H1 (cell line): ENCODE results near the gene TGFB1. TPM values are rescaled to one million over a fixed set of nuclear protein-coding genes. Genes with fewer than 3 reads are reported as not detected.

Source experiments
- CTCF ChIA-PET: fragments of 300-600 bp; sonication (Branson Sonifier 250); formaldehyde crosslinking; loops from one replicate; lab custom pipeline; 2021; ENCODE audit not compliant: partially characterized antibody; lab: Charles Lee
- POLR2A ChIA-PET: fragments of 300-600 bp; sonication (Branson Sonifier 250); formaldehyde crosslinking; loops from one replicate; lab custom pipeline; 2021; ENCODE audit warnings: inconsistent platforms; ENCODE audit not compliant: partially characterized antibody; lab: Charles Lee
- DNase-seq, 2 experiments: peaks; one replicate each; pipeline versions ENCODE4 v3.0.0 to v3.0.0-alpha.2; 2010 to 2022; ENCODE audit warnings: low spot score in 2 of 2, low read depth in 1 of 2, mixed read lengths in 1 of 2
- FAIRE-seq: peaks from 2 replicates; lab custom pipeline; 2011; peaks lifted over from hg19 to GRCh38; lab: Jason Lieb, UNC
- H2AFZ ChIP-seq: 2 replicates; pipeline ENCODE4 v1.8.1; 2012; ENCODE audit warnings: low read length, inconsistent platforms
- H2AK5ac ChIP-seq: 2 replicates; pipeline ENCODE4 v1.6.1; 2013; ENCODE audit warnings: low read depth, low read length
- H2BK120ac ChIP-seq: replicated peaks from 2 replicates; pipeline ENCODE3; 2013; ENCODE audit warnings: low read depth, low read length, inconsistent platforms
- H2BK12ac ChIP-seq: 2 replicates; pipeline ENCODE4 v1.6.1; 2013; ENCODE audit warnings: low read depth, low read length
- H2BK15ac ChIP-seq: 2 replicates; pipeline ENCODE4 v1.6.1; 2013; ENCODE audit warnings: low read length
- H2BK20ac ChIP-seq: 2 replicates; pipeline ENCODE4 v1.6.1; 2013; ENCODE audit warnings: low read length
- H2BK5ac ChIP-seq: 2 replicates; pipeline ENCODE4 v1.6.1; 2013; ENCODE audit warnings: low read depth, low read length
- H3K14ac ChIP-seq: 2 replicates; pipeline ENCODE4 v1.6.1; 2013; ENCODE audit warnings: inconsistent platforms; ENCODE audit not compliant: insufficient read length
- H3K18ac ChIP-seq: 2 replicates; pipeline ENCODE4 v1.6.1; 2013; ENCODE audit warnings: low read length; ENCODE audit errors: extremely low read depth
- H3K23ac ChIP-seq: 2 replicates; pipeline ENCODE4 v1.6.1; 2013; ENCODE audit warnings: inconsistent platforms; ENCODE audit not compliant: insufficient read length
- H3K23me2 ChIP-seq: 2 replicates; pipeline ENCODE4 v1.6.1; 2013; ENCODE audit warnings: low read depth, low read length
- H3K27ac ChIP-seq: 2 replicates; pipeline ENCODE4 v1.6.1; 2011; ENCODE audit warnings: low read depth, low read length, inconsistent platforms
- H3K27me3 ChIP-seq, 4 experiments: replicated peaks in 1 of 4; 1 replicate in 1 of 4; 2 replicates in 3 of 4; pipeline versions ENCODE4 v1.6.1 to v1.8.1; 2011 to 2013; ENCODE audit warnings: low read length in 3 of 4, mild to moderate bottlenecking in 3 of 4, inconsistent platforms in 2 of 4, mixed read lengths in 2 of 4, moderate library complexity in 1 of 4; ENCODE audit not compliant: control insufficient read depth in 3 of 4, insufficient read depth in 3 of 4; ENCODE audit errors: extremely low read depth in 1 of 4
- H3K36me3 ChIP-seq, 4 experiments: 2 replicates each; pipeline versions ENCODE4 v1.6.1 to v1.8.1; 2011 to 2013; ENCODE audit warnings: mild to moderate bottlenecking in 4 of 4, low read length in 3 of 4, moderate library complexity in 2 of 4, control low read depth in 1 of 4, inconsistent platforms in 1 of 4; ENCODE audit not compliant: insufficient read depth in 4 of 4, control insufficient read depth in 2 of 4
- H3K4ac ChIP-seq: replicated peaks from 2 replicates; pipeline ENCODE3; 2013; ENCODE audit warnings: low read length, low read depth, mixed read lengths, inconsistent platforms; ENCODE audit not compliant: insufficient read length
- H3K4me1 ChIP-seq, 4 experiments: replicated peaks in 1 of 4; 1 replicate in 1 of 4; 2 replicates in 3 of 4; pipeline versions ENCODE4 v1.6.1 to v1.8.1; 2011 to 2013; ENCODE audit warnings: low read length in 3 of 4, inconsistent platforms in 2 of 4, mixed read lengths in 1 of 4; ENCODE audit not compliant: insufficient read depth in 4 of 4, control insufficient read depth in 3 of 4
- H3K4me2 ChIP-seq, 2 experiments: 2 replicates each; pipeline versions ENCODE4 v1.6.1 to v1.8.1; 2011 to 2013; ENCODE audit warnings: low read depth in 2 of 2, low read length in 2 of 2, control low read depth in 1 of 2, inconsistent platforms in 1 of 2, mild to moderate bottlenecking in 1 of 2; ENCODE audit not compliant: insufficient read depth in 1 of 2
- H3K4me3 ChIP-seq, 4 experiments: fragments of 200-600, 300-600 bp in 1 of 4; sonication (generic), shearing (Covaris generic), sonication (Bioruptor Twin) in 1 of 4; 2 replicates each; pipeline versions ENCODE4 v1.5.1 to v1.8.1; 2011 to 2016; ENCODE audit warnings: low read length in 4 of 4, low read depth in 3 of 4, control low read depth in 2 of 4, inconsistent platforms in 2 of 4, mild to moderate bottlenecking in 2 of 4, mixed read lengths in 1 of 4, moderate library complexity in 1 of 4; ENCODE audit not compliant: insufficient read depth in 2 of 4; ENCODE audit errors: extremely low read depth in 1 of 4
- H3K56ac ChIP-seq: replicated peaks from 2 replicates; pipeline ENCODE3; 2013; ENCODE audit warnings: low read depth, mild to moderate bottlenecking, mixed read lengths, low read length, inconsistent platforms; ENCODE audit not compliant: insufficient read length
- H3K79me1 ChIP-seq: 2 replicates; pipeline ENCODE4 v1.6.1; 2013; ENCODE audit warnings: low read depth, low read length, control low read depth
- H3K79me2 ChIP-seq, 2 experiments: 2 replicates each; pipeline versions ENCODE4 v1.6.1 to v1.8.1; 2012 to 2013; ENCODE audit warnings: low read length in 2 of 2, mild to moderate bottlenecking in 2 of 2, inconsistent platforms in 1 of 2; ENCODE audit not compliant: insufficient read depth in 2 of 2, control insufficient read depth in 1 of 2
- H3K9ac ChIP-seq, 4 experiments: replicated peaks in 1 of 4; 1 replicate in 1 of 4; 2 replicates in 3 of 4; pipeline versions ENCODE4 v1.6.1 to v1.8.1; 2011 to 2013; ENCODE audit warnings: low read depth in 3 of 4, low read length in 3 of 4, control low read depth in 2 of 4, mild to moderate bottlenecking in 2 of 4, moderate library complexity in 2 of 4, inconsistent platforms in 1 of 4; ENCODE audit errors: extremely low read depth in 1 of 4
- H3K9me3 ChIP-seq, 2 experiments: 2 replicates each; pipeline versions ENCODE4 v1.6.1 to v1.8.1; 2012 to 2013; ENCODE audit warnings: mild to moderate bottlenecking in 2 of 2, moderate library complexity in 2 of 2, control low read depth in 1 of 2, inconsistent platforms in 1 of 2, low read depth in 1 of 2, low read length in 1 of 2, mixed read lengths in 1 of 2; ENCODE audit not compliant: insufficient read depth in 2 of 2
- H4K20me1 ChIP-seq, 2 experiments: replicated peaks in 1 of 2; 2 replicates each; pipeline versions ENCODE3 to v1.8.1; 2011 to 2013; ENCODE audit warnings: inconsistent platforms in 2 of 2, low read length in 2 of 2, mild to moderate bottlenecking in 1 of 2; ENCODE audit not compliant: insufficient read depth in 2 of 2, control insufficient read depth in 1 of 2
- H4K5ac ChIP-seq: 2 replicates; pipeline ENCODE4 v1.6.1; 2013; ENCODE audit warnings: low read length, low read depth, mixed read lengths, inconsistent platforms; ENCODE audit not compliant: insufficient read length
- H4K8ac ChIP-seq: 2 replicates; pipeline ENCODE4 v1.8.0; 2013; ENCODE audit warnings: mild to moderate bottlenecking, moderate library complexity, low read length, inconsistent platforms; ENCODE audit not compliant: insufficient read depth; ENCODE audit errors: extremely low read depth
- H4K91ac ChIP-seq: replicated peaks from 2 replicates; pipeline ENCODE3; 2013; ENCODE audit warnings: low read length, mixed read lengths, inconsistent platforms; ENCODE audit not compliant: insufficient read length
- CHD1 ChIP-seq: IDR thresholded peaks from 2 replicates; pipeline ENCODE4 v1.6.1; 2012; ENCODE audit warnings: low read depth, low read length, improper control_type of control experiment
- FOSL1 ChIP-seq: IDR thresholded peaks from 2 replicates; pipeline ENCODE4 v1.6.1; 2011; ENCODE audit warnings: mild to moderate bottlenecking, low read depth, low read length, moderate library complexity; ENCODE audit not compliant: insufficient read depth
- JUN ChIP-seq: IDR thresholded peaks from 2 replicates; pipeline ENCODE4 v1.6.1; 2011; ENCODE audit warnings: low read depth, mild to moderate bottlenecking, improper control_type of control experiment, low read length
- KDM1A ChIP-seq: fragments of 200-600, 300-600 bp; sonication (generic); IDR thresholded peaks from 2 replicates; pipeline ENCODE4 v1.7.1; 2016; ENCODE audit warnings: mild to moderate bottlenecking, low read length, borderline replicate concordance
- MAFK ChIP-seq: IDR thresholded peaks from 2 replicates; pipeline ENCODE4 v1.6.1; 2012; ENCODE audit warnings: low read depth, mild to moderate bottlenecking, improper control_type of control experiment, low read length
- MAX ChIP-seq: IDR thresholded peaks from 2 replicates; pipeline ENCODE4 v1.6.1; 2012; ENCODE audit warnings: inconsistent platforms
- POLR2A ChIP-seq, 2 experiments: IDR thresholded peaks; 1 replicate in 1 of 2; 2 replicates in 1 of 2; pipeline ENCODE4 v1.6.1; 2011; ENCODE audit warnings: low read depth in 2 of 2, low read length in 2 of 2, mild to moderate bottlenecking in 2 of 2; ENCODE audit errors: control extremely low read depth in 1 of 2
- SIRT6 ChIP-seq: IDR thresholded peaks from one replicate; pipeline ENCODE4 v1.7.1; 2012; ENCODE audit warnings: low read length, inconsistent platforms
- SUZ12 ChIP-seq: fragments of 200-600 bp; sonication (generic); IDR thresholded peaks from 2 replicates; pipeline ENCODE4 v1.6.1; 2012; ENCODE audit warnings: mild to moderate bottlenecking, inconsistent platforms, low read length, moderate library complexity, mixed read lengths
- TAF7 ChIP-seq: optimal IDR thresholded peaks from 2 replicates; pipeline ENCODE3; 2011; ENCODE audit warnings: low read depth, mild to moderate bottlenecking, inconsistent platforms, low read length, moderate library complexity, borderline replicate concordance
- TEAD4 ChIP-seq: IDR thresholded peaks from 2 replicates; pipeline ENCODE4 v1.6.1; 2012; ENCODE audit warnings: low read depth, low read length, inconsistent platforms, mixed read lengths
- WGBS, 2 experiments: shearing (Covaris generic) in 1 of 2; methylation state at CpG; one replicate each; pipeline versions ENCODE4 v1.1.6 to v1.1.7; 2013 to 2015; ENCODE audit warnings: low lambda C conversion rate in 2 of 2, mixed read lengths in 2 of 2, inconsistent platforms in 1 of 2, low coverage in 1 of 2, missing lambda C conversion rate in 1 of 2; ENCODE audit not compliant: insufficient replicate concordance in 2 of 2, insufficient coverage in 1 of 2, insufficient read length in 1 of 2; ENCODE audit errors: extremely low coverage in 1 of 2, missing lambda C conversion rate in 1 of 2; 5-methylcytosine and 5-hydroxymethylcytosine counted together
- polyA plus RNA-seq, 7 experiments: library from polyadenylated mRNA; depleted of rRNA in 3 of 7; stranded (reverse) in 5 of 7; unstranded in 2 of 7; fragments of >200 nt in 5 of 7; fragments of 200-250 nt in 2 of 7; gene quantifications; 1 replicate in 5 of 7; 2 replicates in 1 of 7; 4 replicates in 1 of 7; pipeline versions ENCODE4 v1.2.1 to v1.2.3, GENCODE V29; 2011 to 2013; ENCODE audit warnings: missing spikeins in 2 of 7, mixed read lengths in 2 of 7
- total RNA-seq: library from RNA; stranded (reverse); fragmentation: NEBNext Ultra II Directional; extraction: Animal tissue kit (Norgen Biotek cat#: 25700); gene quantifications from 2 replicates; pipeline ENCODE4 v1.2.1, GENCODE V29; 2021

The TGFB1 gene
- total and polyA plus RNA-seq, 2 of the 8 experiments (the other 6 are each of a cell fraction or from before 2014, with no cell fraction given) = 1.7 to 10.6 TPM

- Histone ChIP-seq H3K23me2 (peaks cover 5% of the 10 kb centered on the region), H2AFZ (no peak overlapping the region), H2BK20ac (no peak overlapping the region), H2AK5ac (peak overlapping the region; percentile 65; the same call in 1 of the 2 replicates), H2BK120ac (no peak overlapping the region), H3K27me3 (peaks cover 0 to 3% (median 0%) of the 10 kb centered on the region in 4 experiments; a peak in 3 of 7 replicates), H4K8ac (no peak overlapping the region), H2BK12ac (peak overlapping the region; percentile 50; the same call in 1 of the 2 replicates), H3K9ac (no peak overlapping the region), H3K23ac (no peak overlapping the region), H3K4me3 (no peak overlapping the region), H3K36me3 (no peaks in the 10 kb centered on the region), H3K4me1 (peaks cover 3 to 10% (median 8%) of the 10 kb centered on the region in 4 experiments; a peak in 6 of 7 replicates), H3K4ac (no peak overlapping the region), H3K79me1 (no peaks in the 10 kb centered on the region), H3K9me3 (no peaks in the 10 kb centered on the region), H4K5ac (no peak overlapping the region), H3K79me2 (no peaks in the 10 kb centered on the region), H2BK15ac (0 out of 2 replicates have a peak overlapping the region, but pooled peaks have one; percentile 61), H3K18ac (no peak overlapping the region), H2BK5ac (no peak overlapping the region), H3K56ac (no peak overlapping the region), H3K14ac (no peak overlapping the region), H3K27ac (no peak overlapping the region), H4K91ac (no peak overlapping the region), H4K20me1 (peaks cover 0 to 2% of the 10 kb centered on the region in 2 experiments), H3K4me2 (peak overlapping the region in 1 of 2 experiments; percentile 67; a peak in 1 of 4 replicates)
- TF ChIP-seq KDM1A (no peak), MAX (no peak), TAF7 (no peak), SUZ12 (no peak), FOSL1 (no peak), JUN (no peak), SIRT6 (no peak), CHD1 (no peak), MAFK (no peak), TEAD4 (no peak), POLR2A (IDR thresholded peaks at IDR 0.05; ENCODE audit: control extremely low read depth in 1 of 2, low read depth in 2 of 2, low read length in 2 of 2) (no peak)
- DNase-seq (no peak), FAIRE-seq (no peak)
- POLR2A ChIA-PET = no interaction called here
- CTCF ChIA-PET = interaction anchor here (0.6 to 2.0 kb wide), 5 partner anchors 10 to 182 kb away, joined by 3 to 7 read pairs (median 4); partner anchors contain the start of gene TGFB1
- WGBS, 2 experiments = 88% methylated on average over 16 of the region's 16 CpGs; no CpG with 5 or more reads in 1 of the 2 experiments
Observed at GRCh38 chr19:41332000-41332399, 21.7 kb downstream of the TGFB1 start.
